GM19397 (cell line): ENCODE data around the gene CHIC2.

Source experiments
- ATAC-seq: cut with Tn5 transposase; IDR thresholded peaks from one replicate; pipeline ENCODE4 v1.9.1; 2021; ENCODE audit warnings: mild to moderate bottlenecking, moderate library complexity; ENCODE audit not compliant: unreplicated experiment

Gene CHIC2

GRCh38 chr4:54011201-54011600 lies 53.2 kb downstream of the CHIC2 start:
- no peak for ATAC-seq

- no peak for ATAC-seq
These were observed 57.6 kb downstream of the CHIC2 start for GRCh38 chr4:54006755-54007154.

- ATAC-seq: no peak
These were observed 58.9 kb downstream of the CHIC2 start for GRCh38 chr4:54005475-54005874.

- no peak for ATAC-seq
These were observed 59.9 kb downstream of the CHIC2 start for GRCh38 chr4:54004463-54004862.

- no peak for ATAC-seq
These were observed 62.6 kb downstream of the CHIC2 start for GRCh38 chr4:54001668-54002365.

- no peak for ATAC-seq
These were observed 66.5 kb downstream of the CHIC2 start for GRCh38 chr4:53997898-53998297.

GRCh38 chr4:53994382-53995102 lies 69.9 kb downstream of the CHIC2 start:
- no peak for ATAC-seq

GRCh38 chr4:53992785-53993184 lies 71.6 kb downstream of the CHIC2 start:
- ATAC-seq: no peak

- no peak for ATAC-seq
These were observed 72.6 kb downstream of the CHIC2 start for GRCh38 chr4:53991821-53992220.

- no peak for ATAC-seq
These were observed 73.8 kb downstream of the CHIC2 start for GRCh38 chr4:53990641-53991040.

- ATAC-seq: no peak
These were observed 76.6 kb downstream of the CHIC2 start for GRCh38 chr4:53987761-53988171.

- ATAC-seq: no peak
These were observed 78.3 kb downstream of the CHIC2 start for GRCh38 chr4:53986062-53986461.

GRCh38 chr4:53981567-53981966 lies 82.8 kb downstream of the CHIC2 start:
- no peak for ATAC-seq

GRCh38 chr4:53981066-53981465 lies 83.3 kb downstream of the CHIC2 start:
- no peak for ATAC-seq

GRCh38 chr4:53974561-53974960 lies 89.8 kb downstream of the CHIC2 start:
- ATAC-seq: no peak

- ATAC-seq: no peak
These were observed 96.4 kb downstream of the CHIC2 start for GRCh38 chr4:53967986-53968385.

- ATAC-seq: no peak
These were observed 100.6 kb downstream of the CHIC2 start for GRCh38 chr4:53963781-53964180.

- no peak for ATAC-seq
These were observed 101.1 kb downstream of the CHIC2 start for GRCh38 chr4:53963336-53963735.

GRCh38 chr4:53962516-53963225 lies 101.7 kb downstream of the CHIC2 start:
- ATAC-seq: no peak

- no peak for ATAC-seq
These were observed 103.1 kb downstream of the CHIC2 start for GRCh38 chr4:53961351-53961750.

GRCh38 chr4:53960843-53961242 lies 103.6 kb downstream of the CHIC2 start:
- ATAC-seq: no peak
